HG02885 (cell line): ENCODE results near the gene EPHA6.

ENCODE experiments used
- ATAC-seq: cut with Tn5 transposase; IDR thresholded peaks from one replicate; pipeline ENCODE4 v1.9.1; 2021; ENCODE audit warnings: mild to moderate bottlenecking; ENCODE audit not compliant: unreplicated experiment, poor library complexity

The EPHA6 gene

DNA sequence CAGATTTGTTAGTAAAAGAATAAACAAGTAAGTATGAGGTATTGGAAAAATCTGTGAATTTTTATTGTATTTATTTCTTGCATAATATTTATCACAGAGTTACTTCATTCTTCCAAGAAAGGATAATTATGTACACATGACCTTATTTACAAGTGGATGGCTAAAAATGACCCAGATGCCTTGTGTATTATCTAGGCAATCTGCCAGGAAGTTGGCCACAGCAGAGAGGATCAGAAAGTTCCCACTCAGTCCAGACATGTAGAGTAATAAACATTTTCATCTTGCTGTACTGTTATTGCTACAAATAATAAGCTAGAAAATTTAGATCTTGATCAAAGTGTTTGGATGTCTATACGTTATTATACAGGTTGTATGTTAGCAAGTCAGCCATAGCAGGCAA is 317.1 kb downstream of the EPHA6 start:
- ATAC-seq: no peak

DNA sequence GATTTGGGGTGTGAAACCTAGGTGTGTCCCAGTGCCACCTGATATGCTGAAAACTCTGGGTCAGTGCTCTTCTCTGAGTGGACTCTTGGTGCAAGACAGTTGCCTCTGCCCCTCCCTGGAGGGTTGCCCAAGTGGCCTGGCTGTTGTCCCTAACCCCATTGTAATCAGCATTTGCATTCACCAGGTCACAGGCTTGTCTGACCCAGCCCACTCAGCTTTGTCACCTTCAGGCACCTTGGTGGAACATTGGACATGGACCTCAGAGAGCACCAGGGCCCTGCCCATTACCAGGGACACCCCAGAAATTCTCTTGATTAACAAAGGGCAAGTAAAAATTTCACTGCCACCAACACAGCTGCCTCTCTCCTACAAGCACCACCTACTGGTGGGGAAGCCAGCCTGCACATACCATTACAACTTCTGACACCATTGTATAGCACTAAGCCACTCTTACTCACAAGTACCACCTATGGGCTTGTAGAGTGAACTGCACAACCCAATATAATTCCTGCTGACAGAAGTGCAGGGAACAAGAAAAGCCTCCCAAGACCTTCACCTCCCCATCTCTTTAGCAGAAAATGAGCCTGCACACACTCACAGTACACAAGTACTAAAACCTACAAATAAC is 324.6 kb downstream of the EPHA6 start:
- ATAC-seq: no peak

GRCh38 chr3:97148931-97149330 is 334.5 kb downstream of the EPHA6 start:
- ATAC-seq: no peak

DNA sequence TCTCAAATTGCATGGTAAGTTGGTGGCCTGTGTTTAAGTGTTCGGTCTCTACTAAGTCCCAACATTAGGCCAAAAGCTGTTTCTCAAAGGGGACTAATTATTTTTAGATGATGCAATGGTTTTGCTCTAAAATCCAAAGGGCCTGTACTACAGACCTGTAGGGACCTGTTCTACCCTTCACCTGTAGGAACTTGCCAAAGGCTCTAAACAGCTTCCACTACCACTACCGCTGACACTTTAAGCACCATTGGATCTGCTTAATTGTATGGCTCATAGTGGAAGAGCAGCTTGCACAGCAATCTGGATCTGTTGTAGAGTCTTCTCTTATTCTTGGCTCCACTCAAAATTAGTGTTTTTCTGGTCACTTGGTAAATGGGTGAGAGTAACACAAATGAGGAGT is 346.8 kb downstream of the EPHA6 start:
- no peak for ATAC-seq

- no peak for ATAC-seq
Observed at GRCh38 chr3:97177242-97177641, 362.8 kb downstream of the EPHA6 start.

DNA sequence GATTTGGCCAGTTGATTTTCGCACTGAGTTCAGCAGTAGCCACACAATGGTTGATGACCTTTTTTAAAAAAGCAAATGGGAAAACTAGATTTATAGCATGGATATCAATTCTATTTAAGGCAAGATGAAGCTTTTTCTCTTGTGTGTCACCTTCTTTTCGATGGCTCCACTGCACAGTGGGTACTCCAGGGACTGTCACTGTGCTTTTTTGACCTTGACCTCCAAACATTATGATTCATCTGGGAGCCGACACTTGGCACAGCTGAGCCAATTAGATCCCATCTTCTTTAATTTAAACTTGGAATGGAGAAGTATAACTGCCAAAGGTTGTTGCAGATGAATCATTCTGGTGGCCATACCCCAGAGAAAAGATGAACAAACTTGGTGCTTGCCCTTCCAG is 367.3 kb downstream of the EPHA6 start:
- no peak for ATAC-seq

- ATAC-seq: no peak
Observed at GRCh38 chr3:97187771-97188170, 373.4 kb downstream of the EPHA6 start.

DNA sequence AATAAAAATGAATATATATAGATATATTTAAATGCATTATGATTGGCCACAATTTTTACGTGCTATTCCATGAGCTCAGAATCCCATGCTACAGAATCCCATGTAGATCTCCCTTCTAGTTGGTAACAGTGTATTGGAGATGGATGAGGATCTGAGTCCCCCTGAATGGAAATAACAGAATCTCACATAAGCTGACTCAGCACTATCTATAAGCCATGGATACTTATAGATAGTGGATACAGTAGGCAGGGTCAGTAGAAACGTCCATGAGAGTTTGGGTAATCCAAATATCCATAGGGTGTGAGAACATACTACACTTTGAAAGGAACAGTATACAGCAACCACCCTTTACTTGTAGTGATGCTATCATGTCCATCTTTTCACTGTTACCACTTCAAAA is 375.4 kb downstream of the EPHA6 start:
- ATAC-seq: no peak

DNA sequence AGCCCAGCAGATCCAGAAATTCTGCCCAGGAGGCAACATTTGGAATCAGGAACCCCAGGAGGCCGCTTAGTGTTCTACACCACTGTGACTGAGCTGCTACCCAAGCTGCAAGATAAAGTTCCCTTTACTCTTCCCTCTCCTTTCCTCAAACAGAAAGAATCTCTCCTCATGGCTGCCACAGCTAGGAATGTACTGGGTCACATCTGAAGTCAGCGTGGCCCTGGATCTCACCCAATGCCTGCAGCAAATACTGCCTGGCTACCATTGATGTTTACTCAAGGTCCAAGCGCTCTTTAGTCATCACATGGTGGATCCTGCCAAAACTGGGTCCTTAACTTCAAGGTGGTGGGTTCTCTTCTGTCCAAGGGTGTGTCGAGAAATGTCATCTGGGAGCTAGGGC is 382.7 kb downstream of the EPHA6 start:
- no peak for ATAC-seq

- ATAC-seq: no peak
Observed at GRCh38 chr3:97197830-97198229, 383.4 kb downstream of the EPHA6 start.

DNA sequence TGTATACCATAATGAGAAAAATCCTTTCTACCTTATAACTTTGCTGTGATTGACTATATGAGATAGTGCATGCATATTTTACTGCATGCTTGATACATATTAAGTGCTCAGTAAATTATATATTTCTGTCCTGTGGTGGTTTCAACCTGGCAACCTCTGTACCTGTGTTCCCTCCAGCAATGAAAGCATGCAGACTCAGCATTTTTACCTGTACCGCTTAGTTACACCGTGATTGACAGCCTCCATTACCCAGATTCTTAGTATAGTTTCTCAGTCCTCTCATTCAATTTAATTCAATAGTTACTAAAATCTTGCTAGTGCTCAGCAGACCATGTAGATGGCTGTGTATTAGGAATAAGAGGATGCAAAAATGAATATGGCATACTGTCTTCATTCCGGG is 386.0 kb downstream of the EPHA6 start:
- no peak for ATAC-seq

- ATAC-seq: no peak
Observed at GRCh38 chr3:97201814-97202213, 387.4 kb downstream of the EPHA6 start.

DNA sequence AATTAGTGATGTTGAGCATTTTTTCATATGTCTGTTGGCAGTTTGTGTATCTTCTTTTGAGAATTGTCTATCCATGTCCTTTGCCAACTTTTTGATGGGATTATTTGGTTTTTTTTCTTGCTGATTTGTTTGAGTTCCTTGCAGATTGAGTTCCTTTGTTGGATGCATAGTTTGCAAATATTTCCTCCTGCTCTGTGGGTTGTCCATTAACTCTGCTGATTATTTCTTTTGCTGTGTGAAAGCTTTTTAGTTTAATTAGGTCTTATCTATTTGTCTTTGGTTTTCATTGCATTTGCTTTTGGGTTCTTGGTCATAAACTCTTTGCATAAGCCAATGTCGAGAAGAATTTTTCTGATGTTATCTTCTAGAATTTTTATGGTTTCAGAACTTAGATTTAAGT is 414.6 kb downstream of the EPHA6 start:
- no peak for ATAC-seq

- no peak for ATAC-seq
Observed at GRCh38 chr3:97230486-97230885, 416.1 kb downstream of the EPHA6 start.

DNA sequence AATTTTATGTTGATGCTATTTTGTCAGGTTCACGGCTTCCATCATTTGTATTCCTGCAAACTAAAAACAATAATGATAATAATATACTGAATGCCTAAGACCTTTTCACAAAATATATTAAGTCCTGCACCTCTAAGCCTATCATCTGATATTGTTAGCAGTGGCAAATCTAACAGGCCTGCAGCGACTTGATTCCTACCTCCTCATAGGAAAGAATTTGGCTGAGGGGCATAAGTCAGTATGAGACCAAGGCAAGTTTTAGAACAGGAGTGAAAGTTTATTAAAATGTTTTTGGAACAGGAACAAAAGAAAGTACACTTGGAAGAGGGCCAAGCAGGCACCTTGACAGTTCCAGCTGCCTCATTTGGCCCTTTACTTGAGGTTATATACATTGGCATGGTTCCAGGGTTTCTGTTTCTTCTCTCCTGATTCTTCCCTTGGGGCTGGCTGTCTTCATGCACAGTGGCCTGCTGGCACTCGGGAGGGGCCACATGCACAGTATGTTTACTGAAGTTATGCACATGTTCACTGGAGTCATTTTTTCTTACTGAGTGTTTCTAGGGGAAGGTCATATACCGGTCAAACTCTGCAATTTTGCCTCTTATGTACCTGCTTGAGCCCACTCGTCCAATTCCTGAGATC is 418.1 kb downstream of the EPHA6 start:
- ATAC-seq: no peak

DNA sequence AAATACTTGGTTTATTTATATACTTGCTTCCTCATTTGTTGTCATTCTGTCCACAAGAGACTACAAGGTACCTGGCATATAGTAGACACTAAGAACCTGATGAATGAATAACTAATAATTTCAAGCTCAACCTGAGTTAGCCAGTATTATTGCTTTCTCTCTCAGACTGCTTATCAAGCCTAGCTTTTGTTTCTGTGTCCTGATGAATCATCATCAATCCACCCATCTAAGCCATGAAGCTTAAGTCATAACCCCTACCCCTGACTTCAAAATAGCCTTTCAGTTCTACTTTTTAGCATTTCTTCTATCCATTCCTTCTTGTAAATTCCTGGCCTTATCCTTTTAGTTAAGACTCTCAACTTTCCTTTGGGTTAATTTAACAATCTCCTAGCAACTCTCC is 420.8 kb downstream of the EPHA6 start:
- ATAC-seq: no peak

DNA sequence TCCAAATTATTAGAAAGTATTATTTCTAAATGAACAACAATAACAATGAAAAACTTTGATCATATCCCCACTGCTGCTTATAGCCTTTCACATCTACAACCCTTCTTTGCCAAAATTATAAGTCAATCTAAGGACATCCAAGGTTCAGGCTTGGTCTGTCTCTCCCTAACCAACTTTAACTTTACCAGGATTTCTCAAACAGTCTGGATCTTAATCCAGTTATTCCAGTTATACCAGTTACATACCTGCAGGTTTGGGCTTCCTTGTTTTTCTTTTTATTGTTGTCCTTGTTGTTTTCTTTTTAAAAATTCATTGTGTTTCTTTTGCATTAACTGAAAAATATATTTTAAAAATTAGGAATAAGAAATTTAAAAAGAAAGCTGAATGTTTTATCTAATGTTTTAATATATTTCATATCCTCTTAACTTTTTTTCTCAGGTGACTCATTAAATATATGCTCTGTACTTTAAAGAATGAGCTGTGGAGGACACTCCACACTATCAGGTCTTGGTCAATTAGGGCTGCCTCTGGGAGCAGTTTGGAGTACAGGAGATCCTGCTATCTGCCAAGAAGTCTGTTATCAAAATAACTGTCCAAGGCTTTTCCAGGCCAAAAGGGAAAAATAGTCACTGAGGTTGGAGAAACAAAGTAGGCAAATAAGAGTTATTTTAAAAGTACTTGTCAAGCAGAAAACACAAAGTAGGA is 421.4 kb downstream of the EPHA6 start:
- no peak for ATAC-seq

GRCh38 chr3:97241417-97241816 is 427.0 kb downstream of the EPHA6 start:
- ATAC-seq: no peak

DNA sequence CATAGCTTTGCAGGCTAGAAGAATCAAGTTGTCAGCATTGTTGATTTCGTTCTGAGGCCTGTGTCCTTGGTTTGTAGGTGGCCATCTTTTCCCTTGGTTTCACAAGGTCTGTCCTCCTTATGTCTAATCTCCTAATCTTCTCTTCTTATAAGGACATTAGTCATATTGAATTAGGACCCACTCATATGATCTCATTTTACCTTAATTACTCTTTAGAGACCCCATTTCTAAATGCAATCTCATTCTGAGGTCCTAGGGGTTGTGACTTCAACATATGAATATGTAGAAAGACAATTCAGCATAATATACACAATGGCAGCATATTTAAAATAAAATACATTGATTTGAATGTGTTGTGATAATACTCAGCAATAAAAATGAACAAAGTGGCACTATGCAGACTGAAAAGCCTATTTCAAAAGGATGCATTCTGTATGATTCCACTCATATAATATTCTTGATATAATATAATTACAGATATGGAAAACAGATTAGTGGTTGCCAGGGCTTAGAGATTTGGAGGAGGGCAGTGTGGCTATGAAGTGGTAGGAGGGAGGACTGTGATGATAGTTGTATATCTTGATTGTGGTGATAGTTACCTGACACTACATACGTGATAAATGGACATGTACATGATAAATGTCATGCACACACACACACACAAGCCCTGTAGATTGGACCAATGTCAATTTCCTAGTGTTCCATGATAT is 431.0 kb downstream of the EPHA6 start:
- no peak for ATAC-seq

GRCh38 chr3:97256060-97256459 is 441.7 kb downstream of the EPHA6 start:
- ATAC-seq: no peak
